K562 (cell line): ENCODE measurements around the gene PATE2. TPM values are rescaled to one million over a fixed set of nuclear protein-coding genes. Genes with fewer than 3 reads are reported as not detected.

ENCODE experiments used
- ATAC-seq: fragments of 200-7000 bp; cut with Tn5 transposase; 3 replicates; pipeline ENCODE4 v1.9.1; 2020; ENCODE audit warnings: moderate library complexity
- BruUV-seq: library from RNA; stranded (reverse); fragments of 400-500 nt; replicated peaks from 2 replicates; lab custom pipeline; 2021; lab: Mats Ljungman, UMichigan
- CTCF ChIA-PET: fragments of 300-600 bp; formaldehyde crosslinking; extraction: SDS; loops from one replicate; lab custom pipeline; 2021; ENCODE audit warnings: low intra/inter-chr PET ratio; lab: Yijun Ruan, JAX
- POLR2A ChIA-PET: fragments of 300-600, 350-650 bp; sonication (Branson Sonifier 250); formaldehyde crosslinking; extraction: SDS; loops from one replicate; lab custom pipeline; 2021; ENCODE audit warnings: antibody characterized with exemption, inconsistent platforms; lab: Yijun Ruan, JAX
- DNase-seq, 4 experiments: peaks; one replicate each; pipeline versions ENCODE4 v3.0.0 to v3.0.0-alpha.2; 2011 to 2018; ENCODE audit warnings: low spot score in 3 of 4, mixed read lengths in 3 of 4; ENCODE audit errors: extremely low read depth in 1 of 4
- FAIRE-seq: peaks from 2 replicates; lab custom pipeline; 2011; peaks lifted over from hg19 to GRCh38; lab: Jason Lieb, UNC
- H2AFZ ChIP-seq: 2 replicates; pipeline ENCODE4 v1.6.0; 2011; ENCODE audit warnings: low read depth, low read length, control low read depth, inconsistent platforms
- H3K27ac ChIP-seq: fragments of 200-600 bp; 3 replicates; pipeline ENCODE4 v1.8.0; 2011; ENCODE audit warnings: low read depth, mild to moderate bottlenecking, control low read depth, inconsistent platforms, low read length, moderate library complexity, mixed read lengths; ENCODE audit errors: extremely low read depth
- H3K27me3 ChIP-seq, 2 experiments: fragments of 300-600 bp in 1 of 2; 2 replicates in 1 of 2; 3 replicates in 1 of 2; pipeline versions ENCODE4 v1.6.0 to v1.8.0; 2011; ENCODE audit warnings: inconsistent platforms in 2 of 2, low read length in 2 of 2, mild to moderate bottlenecking in 1 of 2, mixed read lengths in 1 of 2, moderate library complexity in 1 of 2; ENCODE audit not compliant: control insufficient read depth in 2 of 2, insufficient read depth in 2 of 2
- H3K36me3 ChIP-seq: fragments of 300-600 bp; 3 replicates; pipeline ENCODE4 v1.8.0; 2011; ENCODE audit warnings: mild to moderate bottlenecking, low read length, inconsistent platforms; ENCODE audit not compliant: control insufficient read depth, insufficient read depth
- H3K4me1 ChIP-seq, 2 experiments: fragments of 200-600 bp in 1 of 2; replicated peaks in 1 of 2; 2 replicates in 1 of 2; 3 replicates in 1 of 2; pipeline versions ENCODE4 v1.5.1 to v1.8.0; 2011; ENCODE audit warnings: inconsistent platforms in 2 of 2, low read length in 2 of 2, mild to moderate bottlenecking in 1 of 2, mixed read lengths in 1 of 2, moderate library complexity in 1 of 2; ENCODE audit not compliant: control insufficient read depth in 2 of 2, insufficient read depth in 2 of 2
- H3K4me2 ChIP-seq: 2 replicates; pipeline ENCODE4 v1.6.1; 2011; ENCODE audit warnings: low read length, control low read depth, inconsistent platforms, mixed read lengths; ENCODE audit not compliant: insufficient read depth
- H3K4me3 ChIP-seq: fragments of 200-600 bp; sonication (generic), shearing (Covaris generic); 2 replicates; pipeline ENCODE4 v1.5.1; 2016; ENCODE audit warnings: control low read depth, inconsistent platforms
- H3K79me2 ChIP-seq: fragments of 200-600 bp; 3 replicates; pipeline ENCODE4 v1.8.0; 2011; ENCODE audit warnings: low read length, inconsistent platforms; ENCODE audit not compliant: control insufficient read depth, insufficient read depth
- H3K9ac ChIP-seq, 2 experiments: 2 replicates each; pipeline versions ENCODE4 v1.6.0 to v1.6.1; 2011; ENCODE audit warnings: low read depth in 2 of 2, low read length in 2 of 2, control low read depth in 1 of 2, inconsistent platforms in 1 of 2, mild to moderate bottlenecking in 1 of 2, mixed read lengths in 1 of 2; ENCODE audit not compliant: insufficient read depth in 1 of 2
- H3K9me1 ChIP-seq: one replicate; pipeline ENCODE4 v1.6.0; 2011; ENCODE audit warnings: inconsistent platforms, mild to moderate bottlenecking, low read length, moderate library complexity; ENCODE audit not compliant: control insufficient read depth, insufficient read depth
- H3K9me3 ChIP-seq: replicated peaks from 2 replicates; pipeline ENCODE4 v1.5.1; 2011; ENCODE audit warnings: low read depth, low read length, inconsistent platforms; ENCODE audit not compliant: control insufficient read depth, insufficient read depth
- H4K20me1 ChIP-seq: replicated peaks from 2 replicates; pipeline ENCODE4 v1.6.1; 2011; ENCODE audit warnings: low read length, inconsistent platforms, mixed read lengths; ENCODE audit not compliant: control insufficient read depth, insufficient read depth
- CC2D1A ChIP-seq: fragments of 450-650 bp; IDR thresholded peaks from 2 replicates; pipeline ENCODE4 v1.6.1; 2017; ENCODE audit warnings: mild to moderate bottlenecking
- ETV5 ChIP-seq: sonication (generic); formaldehyde crosslinking; IDR thresholded peaks from 2 replicates; pipeline ENCODE4 v1.4.0; 2020; ENCODE audit warnings: low read depth, mild to moderate bottlenecking, missing genetic modification reagents
- KAT7 ChIP-seq: sonication (generic); formaldehyde crosslinking; IDR thresholded peaks from 2 replicates; pipeline ENCODE4 v1.8.0; 2022; ENCODE audit warnings: missing genetic modification reagents, mild to moderate bottlenecking, borderline replicate concordance
- KLF13 ChIP-seq: fragments of 450-650 bp; IDR thresholded peaks from 2 replicates; pipeline ENCODE4 v1.6.1; 2016; ENCODE audit warnings: missing genetic modification characterization, low read depth, mild to moderate bottlenecking, missing compliant biosample characterization, moderate library complexity, borderline replicate concordance
- NR1H2 ChIP-seq: sonication (generic); formaldehyde crosslinking; IDR thresholded peaks from 2 replicates; pipeline ENCODE4 v1.4.0; 2020; ENCODE audit warnings: mild to moderate bottlenecking, missing genetic modification reagents
- SREBF2 ChIP-seq: sonication (generic); formaldehyde crosslinking; IDR thresholded peaks from 2 replicates; pipeline ENCODE4 v1.4.0; 2020; ENCODE audit warnings: mild to moderate bottlenecking, missing genetic modification reagents
- TAF7 ChIP-seq: fragments of 450-650 bp; IDR thresholded peaks from 2 replicates; pipeline ENCODE4 v1.6.1; 2016; ENCODE audit warnings: missing genetic modification characterization, missing compliant biosample characterization
- TAF9B ChIP-seq: fragments of 450-650 bp; IDR thresholded peaks from 2 replicates; pipeline ENCODE4 v1.6.1; 2018; ENCODE audit warnings: mild to moderate bottlenecking; ENCODE audit not compliant: partially characterized antibody
- TEAD2 ChIP-seq: fragments of 450-650 bp; IDR thresholded peaks from 2 replicates; pipeline ENCODE4 v1.6.1; 2016; ENCODE audit warnings: missing genetic modification characterization, control low read depth, missing compliant biosample characterization
- ZNF398 ChIP-seq: fragments of 250-450 bp; sonication (Bioruptor Pico); IDR thresholded peaks from 2 replicates; pipeline ENCODE4 v1.8.0; 2021; ENCODE audit warnings: moderate library complexity, mild to moderate bottlenecking, inconsistent platforms
- ZNF644 ChIP-seq: fragments of 200-800 bp; sonication (Bioruptor generic); IDR thresholded peaks from 2 replicates; pipeline ENCODE4 v1.6.1; 2016; ENCODE audit warnings: low read depth, missing genetic modification characterization, missing compliant biosample characterization
- WGBS: fragments of 100-300 bp; shearing (Covaris generic); methylation state at CpG from one replicate; pipeline ENCODE4 v1.1.6; 2016; ENCODE audit warnings: low coverage, mixed read lengths; ENCODE audit not compliant: insufficient coverage; ENCODE audit errors: missing lambda C conversion rate; 5-methylcytosine and 5-hydroxymethylcytosine counted together
- in situ Hi-C: fragments of 300-500 bp; cut with MboI; formaldehyde crosslinking; loops from 4 replicates; pipeline ENCODE4 v1.15.0; 2018; ENCODE audit warnings: inconsistent platforms, mixed read lengths
- intact Hi-C: fragments of 100-400 bp; cut with micrococcal nuclease; formaldehyde crosslinking; loops from 2 replicates; pipeline ENCODE4 v1.14.2; 2022
- polyA plus RNA-seq, 8 experiments: library from polyadenylated mRNA; depleted of rRNA in 4 of 8; stranded (reverse) in 5 of 8; unstranded in 3 of 8; fragments of >200 nt; fragmentation: Nextera tagmentation in 2 of 8; fragmentation: Illumina TruSeq in 1 of 8; extraction: Ambion mirVana in 2 of 8; extraction: Trizol in 1 of 8; gene quantifications; 2 replicates each; pipeline versions ENCODE4 v1.2.1 to v1.2.3, GENCODE V29; 2011 to 2014; ENCODE audit warnings: inconsistent platforms in 1 of 8, missing spikeins in 1 of 8
- total RNA-seq, 7 experiments: library from RNA; depleted of rRNA in 6 of 7; stranded (reverse); fragments of >200 nt in 6 of 7; fragmentation: Illumina TruSeq in 2 of 7; extraction: Trizol in 2 of 7; gene quantifications; 2 replicates each; pipeline versions ENCODE4 v1.2.1 to v1.2.3, GENCODE V29; 2011 to 2021; ENCODE audit warnings: low replicate concordance in 1 of 7
- TF ChIP-seq, protein P1 (sequence below): fragments of 450-650 bp; IDR thresholded peaks from 2 replicates; pipeline ENCODE4 v1.6.1; 2016; ENCODE audit warnings: borderline replicate concordance
- TF ChIP-seq, protein P2 (sequence below): fragments of 450-650 bp; IDR thresholded peaks from 2 replicates; pipeline ENCODE4 v1.6.1; 2017; ENCODE audit warnings: antibody characterized with exemption, mild to moderate bottlenecking
- TF ChIP-seq, protein P3 (sequence below): fragments of 450-650 bp; formaldehyde crosslinking; IDR thresholded peaks from 2 replicates; pipeline ENCODE4 v1.4.0; 2020; ENCODE audit warnings: mild to moderate bottlenecking, moderate library complexity

The PATE2 gene
- total and polyA plus RNA-seq, 9 of the 15 experiments (the other 6 are each of a cell fraction or from before 2014, with no cell fraction given) = not detected

DNA sequence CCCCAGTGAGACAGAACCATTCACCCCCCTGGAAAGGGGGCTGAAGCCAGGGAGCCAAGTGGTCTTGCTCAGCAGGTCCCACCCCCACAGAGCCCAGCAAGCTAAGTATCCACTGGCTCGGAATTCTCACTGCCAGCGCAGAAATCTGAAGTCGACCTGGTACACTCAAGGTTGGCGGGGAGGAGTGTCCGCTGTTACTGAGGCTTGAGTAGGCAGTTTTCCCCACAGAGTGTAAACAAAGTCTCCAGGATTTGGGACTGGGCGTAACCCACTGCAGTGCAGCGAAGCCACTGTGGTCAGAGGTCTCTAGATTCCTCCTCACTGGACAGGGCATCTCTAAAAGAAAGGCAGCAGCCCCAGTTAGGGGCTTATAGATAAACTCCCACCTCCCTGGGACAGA, 22.6 kb downstream of the PATE2 start:
- no peak overlapping the region for H3K4me3 ChIP-seq
- ChIA-PET POLR2A (no interaction called here), CTCF (no interaction called here)
- DNase-seq (no peak), FAIRE-seq (no peak), ATAC-seq (no peak)
- in situ Hi-C loops = no loop called here
- BruUV-seq = no TSS peak
- H3K9me1 ChIP-seq = no peaks in the 10 kb centered on the region
- H3K9ac ChIP-seq = no peak overlapping the region
- H3K27me3 ChIP-seq = peaks cover 4% of the 10 kb centered on the region in 2 experiments; a peak in 4 of 5 replicates
- no peak overlapping the region for H2AFZ ChIP-seq
- H3K4me2 ChIP-seq = no peak overlapping the region
- no peaks in the 10 kb centered on the region for H4K20me1 ChIP-seq
- H3K4me1 ChIP-seq = no peaks in the 10 kb centered on the region
- WGBS = 1% methylated on average over 7 of the region's 7 CpGs
- no peaks in the 10 kb centered on the region for H3K36me3 ChIP-seq
- no peak overlapping the region for H3K27ac ChIP-seq
- intact Hi-C loops = no loop called here
- no peaks in the 10 kb centered on the region for H3K79me2 ChIP-seq
- TF ChIP-seq, protein P1, sequence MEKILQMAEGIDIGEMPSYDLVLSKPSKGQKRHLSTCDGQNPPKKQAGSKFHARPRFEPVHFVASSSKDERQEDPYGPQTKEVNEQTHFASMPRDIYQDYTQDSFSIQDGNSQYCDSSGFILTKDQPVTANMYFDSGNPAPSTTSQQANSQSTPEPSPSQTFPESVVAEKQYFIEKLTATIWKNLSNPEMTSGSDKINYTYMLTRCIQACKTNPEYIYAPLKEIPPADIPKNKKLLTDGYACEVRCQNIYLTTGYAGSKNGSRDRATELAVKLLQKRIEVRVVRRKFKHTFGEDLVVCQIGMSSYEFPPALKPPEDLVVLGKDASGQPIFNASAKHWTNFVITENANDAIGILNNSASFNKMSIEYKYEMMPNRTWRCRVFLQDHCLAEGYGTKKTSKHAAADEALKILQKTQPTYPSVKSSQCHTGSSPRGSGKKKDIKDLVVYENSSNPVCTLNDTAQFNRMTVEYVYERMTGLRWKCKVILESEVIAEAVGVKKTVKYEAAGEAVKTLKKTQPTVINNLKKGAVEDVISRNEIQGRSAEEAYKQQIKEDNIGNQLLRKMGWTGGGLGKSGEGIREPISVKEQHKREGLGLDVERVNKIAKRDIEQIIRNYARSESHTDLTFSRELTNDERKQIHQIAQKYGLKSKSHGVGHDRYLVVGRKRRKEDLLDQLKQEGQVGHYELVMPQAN = no peak
- TF ChIP-seq ZNF398 (CRISPR knock-in tag) (no peak), SREBF2 (no peak), KLF13 (tag) (no peak), KAT7 (CRISPR knock-in tag) (no peak), ZNF644 (tag) (no peak), ETV5 (no peak), NR1H2 (CRISPR knock-in tag) (no peak), TEAD2 (tag) (no peak), TAF9B (no peak), TAF7 (tag) (no peak), CC2D1A (no peak)
- TF ChIP-seq, protein P2, sequence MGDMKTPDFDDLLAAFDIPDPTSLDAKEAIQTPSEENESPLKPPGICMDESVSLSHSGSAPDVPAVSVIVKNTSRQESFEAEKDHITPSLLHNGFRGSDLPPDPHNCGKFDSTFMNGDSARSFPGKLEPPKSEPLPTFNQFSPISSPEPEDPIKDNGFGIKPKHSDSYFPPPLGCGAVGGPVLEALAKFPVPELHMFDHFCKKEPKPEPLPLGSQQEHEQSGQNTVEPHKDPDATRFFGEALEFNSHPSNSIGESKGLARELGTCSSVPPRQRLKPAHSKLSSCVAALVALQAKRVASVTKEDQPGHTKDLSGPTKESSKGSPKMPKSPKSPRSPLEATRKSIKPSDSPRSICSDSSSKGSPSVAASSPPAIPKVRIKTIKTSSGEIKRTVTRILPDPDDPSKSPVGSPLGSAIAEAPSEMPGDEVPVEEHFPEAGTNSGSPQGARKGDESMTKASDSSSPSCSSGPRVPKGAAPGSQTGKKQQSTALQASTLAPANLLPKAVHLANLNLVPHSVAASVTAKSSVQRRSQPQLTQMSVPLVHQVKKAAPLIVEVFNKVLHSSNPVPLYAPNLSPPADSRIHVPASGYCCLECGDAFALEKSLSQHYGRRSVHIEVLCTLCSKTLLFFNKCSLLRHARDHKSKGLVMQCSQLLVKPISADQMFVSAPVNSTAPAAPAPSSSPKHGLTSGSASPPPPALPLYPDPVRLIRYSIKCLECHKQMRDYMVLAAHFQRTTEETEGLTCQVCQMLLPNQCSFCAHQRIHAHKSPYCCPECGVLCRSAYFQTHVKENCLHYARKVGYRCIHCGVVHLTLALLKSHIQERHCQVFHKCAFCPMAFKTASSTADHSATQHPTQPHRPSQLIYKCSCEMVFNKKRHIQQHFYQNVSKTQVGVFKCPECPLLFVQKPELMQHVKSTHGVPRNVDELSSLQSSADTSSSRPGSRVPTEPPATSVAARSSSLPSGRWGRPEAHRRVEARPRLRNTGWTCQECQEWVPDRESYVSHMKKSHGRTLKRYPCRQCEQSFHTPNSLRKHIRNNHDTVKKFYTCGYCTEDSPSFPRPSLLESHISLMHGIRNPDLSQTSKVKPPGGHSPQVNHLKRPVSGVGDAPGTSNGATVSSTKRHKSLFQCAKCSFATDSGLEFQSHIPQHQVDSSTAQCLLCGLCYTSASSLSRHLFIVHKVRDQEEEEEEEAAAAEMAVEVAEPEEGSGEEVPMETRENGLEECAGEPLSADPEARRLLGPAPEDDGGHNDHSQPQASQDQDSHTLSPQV = no peak
- TF ChIP-seq, protein P3, sequence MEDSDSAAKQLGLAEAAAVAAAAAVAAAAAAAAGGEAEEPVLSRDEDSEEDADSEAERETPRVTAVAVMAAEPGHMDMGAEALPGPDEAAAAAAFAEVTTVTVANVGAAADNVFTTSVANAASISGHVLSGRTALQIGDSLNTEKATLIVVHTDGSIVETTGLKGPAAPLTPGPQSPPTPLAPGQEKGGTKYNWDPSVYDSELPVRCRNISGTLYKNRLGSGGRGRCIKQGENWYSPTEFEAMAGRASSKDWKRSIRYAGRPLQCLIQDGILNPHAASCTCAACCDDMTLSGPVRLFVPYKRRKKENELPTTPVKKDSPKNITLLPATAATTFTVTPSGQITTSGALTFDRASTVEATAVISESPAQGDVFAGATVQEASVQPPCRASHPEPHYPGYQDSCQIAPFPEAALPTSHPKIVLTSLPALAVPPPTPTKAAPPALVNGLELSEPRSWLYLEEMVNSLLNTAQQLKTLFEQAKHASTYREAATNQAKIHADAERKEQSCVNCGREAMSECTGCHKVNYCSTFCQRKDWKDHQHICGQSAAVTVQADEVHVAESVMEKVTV (CRISPR knock-in tag) = no peak
- H3K9me3 ChIP-seq = no peaks in the 10 kb centered on the region
